SK-N-MC (cell line): Measurements from ENCODE around the gene CDC34.

ENCODE experiments used
- DNase-seq: peaks from one replicate; pipeline ENCODE4 v3.0.0-alpha.2; 2011; ENCODE audit warnings: low read depth, low spot score
- H3K27ac ChIP-seq: fragments of 200-600 bp; sonication (generic); 2 replicates; pipeline ENCODE4 v1.5.1; 2016; ENCODE audit warnings: mixed run types
- H3K36me3 ChIP-seq: fragments of 200-600 bp; sonication (generic); 2 replicates; pipeline ENCODE4 v1.6.1; 2017; ENCODE audit warnings: antibody characterized with exemption, low read length, mixed read lengths; ENCODE audit not compliant: insufficient read depth
- H3K4me3 ChIP-seq: fragments of 200-600 bp; sonication (generic); 2 replicates; pipeline ENCODE4 v1.5.1; 2016
- H3K9ac ChIP-seq: fragments of 200-600 bp; sonication (generic); 2 replicates; pipeline ENCODE4 v1.8.0; 2017; ENCODE audit warnings: mixed run types, mixed read lengths; ENCODE audit not compliant: insufficient read length
- H3K9me3 ChIP-seq: fragments of 200-600 bp; sonication (generic); 2 replicates; pipeline ENCODE4 v1.6.1; 2017; ENCODE audit warnings: low read depth, mild to moderate bottlenecking, antibody characterized with exemption, low read length, moderate library complexity, mixed read lengths
- EZH2 ChIP-seq: fragments of 200-600 bp; sonication (generic); IDR thresholded peaks from one replicate; pipeline ENCODE4 v1.6.1; 2017; ENCODE audit warnings: antibody characterized with exemption
- FOXP2 ChIP-seq: optimal IDR thresholded peaks from 2 replicates; pipeline ENCODE3; 2011; ENCODE audit warnings: mild to moderate bottlenecking, moderate library complexity; ENCODE audit not compliant: insufficient read depth; ENCODE audit errors: extremely low read length, control extremely low read depth
- POLR2AphosphoS5 ChIP-seq: IDR thresholded peaks from 2 replicates; pipeline ENCODE4 v1.6.1; 2012; ENCODE audit warnings: mild to moderate bottlenecking, low read depth, low read length, borderline replicate concordance

The CDC34 gene

DNA sequence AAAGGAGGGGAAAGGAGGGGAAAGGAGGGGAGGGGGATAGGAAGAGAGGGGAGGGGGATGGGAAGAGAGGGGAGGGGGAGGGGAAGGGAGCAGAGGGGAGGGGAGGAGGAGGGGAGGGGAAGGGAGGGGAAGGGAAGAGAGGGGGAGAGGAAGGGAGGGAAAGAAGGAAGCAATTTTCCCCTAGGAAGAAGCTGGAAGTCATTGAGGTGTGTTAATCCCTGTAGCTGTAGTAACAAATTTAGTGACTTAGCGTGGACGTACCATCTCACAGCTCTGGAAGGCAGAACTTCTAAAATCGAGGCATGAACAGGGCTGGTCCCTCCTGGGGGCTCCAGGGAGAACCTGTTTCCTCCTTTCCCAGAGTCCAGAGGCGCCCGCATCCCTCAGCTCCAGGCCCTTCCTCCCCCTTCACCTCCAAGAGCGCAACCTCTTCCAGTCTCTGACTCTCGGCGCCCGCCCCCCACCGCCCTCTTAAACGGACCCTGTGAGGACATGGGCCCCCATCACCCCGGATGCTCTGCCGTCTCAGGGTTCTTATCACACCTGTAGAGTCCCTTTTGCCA is 5.6 kb upstream of the CDC34 start:
- no peaks in the 10 kb centered on the region for H3K9me3 ChIP-seq
- TF ChIP-seq EZH2, result no peak
- TF ChIP-seq POLR2AphosphoS5, result no peak
- TF ChIP-seq FOXP2, result no peak
- H3K36me3 ChIP-seq, result no peaks in the 10 kb centered on the region
- no peak overlapping the region for H3K27ac ChIP-seq
- no peak overlapping the region for H3K4me3 ChIP-seq
- no peak overlapping the region for H3K9ac ChIP-seq
- no peak for DNase-seq

DNA sequence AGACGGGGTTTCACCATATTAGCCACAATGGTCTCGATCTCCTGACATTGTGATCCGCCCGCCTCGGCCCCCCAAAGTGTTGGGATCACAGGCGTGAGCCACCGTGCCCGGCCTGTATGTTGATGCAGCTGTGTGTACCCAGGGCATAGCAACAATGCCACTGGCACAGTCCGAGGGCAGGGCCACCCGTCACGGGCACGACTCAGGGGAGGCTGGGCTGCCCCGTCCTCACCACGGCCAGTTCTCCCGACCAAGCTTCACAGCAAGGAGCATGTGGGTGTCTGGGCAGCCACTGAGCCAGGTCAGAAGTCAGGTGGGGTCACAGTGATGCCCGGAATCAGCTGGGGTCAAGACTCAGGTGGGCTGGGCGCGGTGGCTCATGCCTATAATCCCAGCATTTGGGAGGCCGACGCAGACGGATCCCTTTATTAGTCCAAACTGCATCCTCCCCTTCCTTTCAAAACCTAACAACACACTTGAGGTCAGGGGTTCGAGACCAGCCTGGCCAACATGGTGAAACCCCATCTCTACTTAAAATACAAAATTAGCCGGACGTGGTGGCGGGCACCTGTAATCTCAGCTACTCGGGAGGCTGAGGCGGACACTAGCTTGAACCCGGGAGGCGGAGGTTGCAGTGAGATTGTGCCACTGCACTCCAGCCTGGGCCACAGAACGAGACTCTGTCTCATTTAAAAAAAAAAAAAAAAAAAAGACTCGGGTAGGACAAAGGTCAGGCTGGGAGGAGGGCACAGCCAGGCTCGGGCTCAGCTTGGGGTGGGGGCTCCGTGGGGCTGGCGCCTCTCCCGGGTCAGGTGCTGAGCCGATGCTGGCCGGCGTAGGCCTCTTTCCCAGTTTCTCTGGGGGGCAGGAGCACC is 1.2 kb upstream of the CDC34 start:
- Histone ChIP-seq H3K4me3 (peak overlapping the region; percentile 92), H3K36me3 (no peaks in the 10 kb centered on the region; the same call in 1 of the 2 replicates), H3K9ac (peak overlapping the region; percentile 83), H3K27ac (peak overlapping the region; percentile 81; the same call in 1 of the 2 replicates), H3K9me3 (no peaks in the 10 kb centered on the region)
- no peak for TF ChIP-seq FOXP2
- no peak for TF ChIP-seq EZH2
- TF ChIP-seq POLR2AphosphoS5, result no peak
- DNase-seq, result no peak

DNA sequence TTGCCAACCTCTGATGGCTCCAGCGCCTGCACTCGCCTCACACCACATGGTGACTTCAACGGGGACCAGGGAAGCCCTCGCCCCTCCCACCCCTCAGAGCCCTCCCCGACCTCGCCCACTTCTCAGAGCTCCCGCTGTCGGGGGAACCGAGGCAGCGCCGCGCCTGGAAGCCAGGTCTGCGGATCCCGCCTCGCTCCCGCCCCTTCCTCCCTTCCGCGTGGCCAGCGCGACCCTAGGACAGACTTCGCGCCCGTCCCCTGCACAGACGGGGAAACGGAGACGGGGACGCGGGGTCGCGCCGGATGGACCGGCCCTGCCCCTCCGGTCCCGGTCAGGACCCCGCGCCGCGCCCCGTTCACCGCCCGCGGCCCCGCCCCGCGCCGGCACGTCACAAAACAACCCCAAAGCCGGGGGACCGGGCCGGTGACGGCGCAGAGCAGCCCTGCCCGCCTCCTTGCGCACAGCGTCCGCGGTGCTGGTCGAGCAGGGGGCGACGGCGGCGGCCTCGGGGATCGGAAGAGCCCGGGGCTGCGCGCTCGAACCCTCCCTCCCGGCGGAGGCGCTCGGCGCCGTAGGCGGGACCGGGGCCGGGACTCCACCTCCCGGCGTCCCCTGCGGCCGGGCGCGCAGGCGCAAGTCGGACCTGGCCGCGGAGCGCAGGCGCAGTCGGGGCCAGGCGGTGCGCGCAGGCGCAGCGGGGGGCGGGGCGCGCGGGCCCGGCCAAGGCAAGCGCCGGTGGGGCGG is 379 bp upstream of the CDC34 start:
- Histone ChIP-seq H3K27ac (peak overlapping the region; percentile 81), H3K36me3 (peaks cover 3% of the 10 kb centered on the region; the same call in 1 of the 2 replicates), H3K4me3 (peak overlapping the region; percentile 92), H3K9ac (peak overlapping the region; percentile 83), H3K9me3 (no peaks in the 10 kb centered on the region)
- TF ChIP-seq EZH2 (no peak), FOXP2 (no peak), POLR2AphosphoS5 (peak; percentile 75; the same call in 1 of the 2 replicates)
- no peak for DNase-seq

DNA sequence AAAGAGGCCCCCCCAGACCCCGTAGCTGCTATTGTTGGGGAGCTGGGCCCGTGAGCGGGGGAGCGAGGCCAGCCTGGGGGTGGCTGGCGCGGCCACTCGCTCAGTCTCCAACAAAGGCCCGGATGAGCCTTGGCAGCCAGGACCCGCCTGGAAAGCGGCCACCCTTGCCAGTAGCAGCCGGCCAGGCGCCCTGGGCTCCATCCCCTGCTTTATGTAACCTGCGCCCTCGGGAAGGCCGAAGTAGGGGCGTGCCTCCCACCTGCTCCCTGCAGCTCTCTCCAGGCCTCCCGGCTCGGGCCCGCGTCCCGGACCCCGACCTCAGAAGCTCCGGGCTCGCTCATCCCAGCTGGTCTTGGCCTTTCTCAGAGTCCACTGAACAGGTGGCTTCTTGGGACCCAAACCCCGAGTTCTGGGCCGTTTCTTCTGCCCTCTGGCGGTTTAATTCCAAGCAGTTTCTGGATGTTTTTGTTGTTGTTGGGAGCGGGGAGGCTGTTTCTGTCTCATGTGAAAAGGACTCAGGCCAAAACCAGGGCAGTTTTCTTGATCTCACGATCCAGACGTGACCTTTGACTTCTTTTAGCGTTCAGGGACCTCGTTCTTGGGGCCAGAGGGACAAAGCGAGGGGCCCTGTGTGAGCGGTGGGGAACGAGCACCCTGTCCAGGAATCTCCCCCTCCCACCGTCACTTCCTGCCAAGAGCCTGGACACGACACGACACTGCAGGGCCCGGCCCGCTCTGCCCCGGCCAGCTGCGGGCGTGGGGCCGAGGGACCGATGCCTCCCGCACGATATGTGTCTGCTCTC is 1.2 kb downstream of the CDC34 start:
- Histone ChIP-seq H3K9ac (peak overlapping the region; percentile 91), H3K36me3 (peaks cover 11% of the 10 kb centered on the region; the same call in 1 of the 2 replicates), H3K27ac (no peak overlapping the region), H3K9me3 (no peaks in the 10 kb centered on the region), H3K4me3 (peak overlapping the region; percentile 81)
- TF ChIP-seq FOXP2, result no peak
- no peak for DNase-seq

DNA sequence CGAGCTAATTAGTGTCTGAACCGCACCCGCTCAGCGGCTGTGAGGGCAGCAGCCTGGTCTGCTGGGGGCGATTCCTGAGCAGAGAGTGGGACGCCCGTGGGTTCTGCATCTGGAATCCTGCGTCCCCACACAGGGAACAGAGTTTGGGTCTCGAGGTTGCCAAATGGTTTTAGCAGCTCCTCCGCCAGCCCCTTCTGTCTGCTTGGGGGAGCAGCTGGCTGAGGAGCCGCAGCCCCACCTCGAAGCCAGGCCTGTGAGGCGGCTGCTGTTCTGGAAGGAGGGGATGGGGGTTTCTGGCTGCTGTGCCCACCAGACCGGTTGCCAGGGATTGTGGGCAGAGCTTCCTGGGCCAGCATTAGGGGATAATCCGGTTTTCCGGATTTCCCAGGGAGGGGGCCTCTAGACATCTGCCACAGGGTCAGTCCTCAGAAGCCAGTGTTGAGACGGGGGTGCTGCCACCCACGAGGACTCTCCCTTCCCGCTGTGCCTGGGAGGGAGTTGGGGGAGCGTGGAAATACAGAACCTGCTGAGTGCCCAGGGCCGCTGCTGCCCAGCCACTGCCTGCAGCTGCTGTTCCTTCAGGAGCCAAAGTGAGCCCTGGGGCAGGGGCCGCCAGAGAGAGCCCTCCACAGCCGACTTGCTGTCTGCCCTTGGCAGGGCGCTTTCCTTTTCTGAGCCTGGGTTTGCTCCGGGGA is 2.0 kb downstream of the CDC34 start:
- DNase-seq, result no peak

DNA sequence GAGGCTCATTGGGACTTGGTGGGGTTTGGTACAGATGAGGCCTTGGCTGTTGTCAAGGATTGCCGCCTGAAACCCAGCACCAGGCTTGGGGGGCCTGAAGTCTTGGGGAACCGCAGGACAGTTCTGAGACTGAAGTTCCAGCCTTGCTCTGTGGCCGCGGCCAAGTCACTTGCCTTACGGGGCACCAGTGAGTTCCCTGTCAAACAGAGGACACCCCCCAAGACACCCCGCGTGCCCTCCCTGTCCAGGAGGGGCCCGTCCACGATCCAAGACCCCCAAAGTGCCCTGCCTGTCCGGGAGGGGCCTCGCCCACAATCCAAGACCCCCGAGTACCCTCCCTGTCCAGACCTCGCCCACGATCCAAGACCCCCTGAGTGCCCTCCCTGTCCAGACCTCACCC is 2.5 kb downstream of the CDC34 start:
- Histone ChIP-seq H3K27ac (no peak overlapping the region), H3K36me3 (peaks cover 16% of the 10 kb centered on the region; the same call in 1 of the 2 replicates), H3K9me3 (no peaks in the 10 kb centered on the region), H3K9ac (peak overlapping the region; percentile 91), H3K4me3 (no peak overlapping the region)
- TF ChIP-seq FOXP2 (no peak), POLR2AphosphoS5 (no peak), EZH2 (no peak)
- no peak for DNase-seq

More for the DNA sequence above, 2.0 kb downstream of the CDC34 start:
- H3K9ac ChIP-seq, result peak overlapping the region; percentile 91
- no peak overlapping the region for H3K27ac ChIP-seq
- peaks cover 13% of the 10 kb centered on the region; the same call in 1 of the 2 replicates for H3K36me3 ChIP-seq
- TF ChIP-seq EZH2 (no peak), POLR2AphosphoS5 (no peak), FOXP2 (no peak)
- no peaks in the 10 kb centered on the region for H3K9me3 ChIP-seq
- H3K4me3 ChIP-seq, result peak overlapping the region; percentile 81
